HepG2 (cell line): Measurements from ENCODE around the gene HAGH. TPM values are rescaled to one million over a fixed set of nuclear protein-coding genes. Genes with fewer than 3 reads are reported as not detected.
A peak's percentile ranks its signal among the peaks of the same experiment; 100 is the strongest.

ENCODE experiments used
- DNMT1 ChIP-seq: sonication (generic); formaldehyde crosslinking; IDR thresholded peaks from 2 replicates; pipeline ENCODE4 v1.5.1; 2020; ENCODE audit warnings: mild to moderate bottlenecking, missing genetic modification reagents
- ESRRA ChIP-seq: sonication (generic); formaldehyde crosslinking; IDR thresholded peaks from 2 replicates; pipeline ENCODE4 v1.5.1; 2020; ENCODE audit warnings: mild to moderate bottlenecking, low read depth, missing genetic modification reagents
- FOXK1 ChIP-seq: sonication (generic); formaldehyde crosslinking; IDR thresholded peaks from 2 replicates; pipeline ENCODE4 v1.4.0; 2020; ENCODE audit warnings: low read depth, missing genetic modification reagents, borderline replicate concordance
- FOXO4 ChIP-seq: sonication (generic); formaldehyde crosslinking; conservative IDR thresholded peaks from 2 replicates; pipeline ENCODE4 v1.8.1; 2023; ENCODE audit warnings: missing genetic modification reagents
- ZNF318 ChIP-seq: sonication (generic); formaldehyde crosslinking; IDR thresholded peaks from 2 replicates; pipeline ENCODE4 v1.4.0; 2020; ENCODE audit warnings: mild to moderate bottlenecking, missing genetic modification reagents
- ZNF44 ChIP-seq: sonication (generic); formaldehyde crosslinking; IDR thresholded peaks from 2 replicates; pipeline ENCODE4 v1.5.1; 2020; ENCODE audit warnings: mild to moderate bottlenecking, missing genetic modification reagents
- ZNF737 ChIP-seq: sonication (generic); formaldehyde crosslinking; IDR thresholded peaks from 2 replicates; pipeline ENCODE4 v1.5.0; 2020; ENCODE audit warnings: missing genetic modification reagents, mild to moderate bottlenecking, borderline replicate concordance
- polyA plus RNA-seq, 8 experiments: library from polyadenylated mRNA; depleted of rRNA in 3 of 8; stranded (reverse) in 7 of 8; unstranded in 1 of 8; fragments of >200 nt; fragmentation: Illumina TruSeq in 4 of 8; extraction: Trizol in 4 of 8; gene quantifications; 2 replicates each; pipeline versions ENCODE4 v1.2.1 to v1.2.3, GENCODE V29; 2011 to 2016; ENCODE audit warnings: low read depth in 4 of 8, missing spikeins in 1 of 8, mixed read lengths in 1 of 8; ENCODE audit not compliant: insufficient read depth in 1 of 8
- total RNA-seq, 5 experiments: library from RNA; depleted of rRNA; stranded (reverse); fragments of >200 nt; fragmentation: Illumina TruSeq; extraction: Trizol; gene quantifications; 2 replicates each; pipeline ENCODE4 v1.2.3, GENCODE V29; 2016; ENCODE audit warnings: low read depth in 1 of 5
- TF ChIP-seq, protein P1 (sequence below), 2 experiments: sonication (generic) in 1 of 2; formaldehyde crosslinking in 1 of 2; IDR thresholded peaks; 2 replicates each; pipeline versions ENCODE4 v1.4.0 to v1.6.1; 2016 to 2020; ENCODE audit warnings: borderline replicate concordance in 1 of 2, low read depth in 1 of 2, mild to moderate bottlenecking in 1 of 2, missing genetic modification reagents in 1 of 2
- TF ChIP-seq, protein P2 (sequence below): sonication (generic); formaldehyde crosslinking; IDR thresholded peaks from 2 replicates; pipeline ENCODE4 v1.9.0; 2021; ENCODE audit warnings: missing genetic modification reagents, borderline replicate concordance

The HAGH gene
- total and polyA plus RNA-seq, 2 of the 13 experiments (the other 11 are each of a cell fraction or from before 2014, with no cell fraction given): 70.4 to 95.4 TPM

GRCh38 chr16:1832838-1833454 lies 6.3 kb upstream of the HAGH start (continued):
- TF ChIP-seq, protein P1, sequence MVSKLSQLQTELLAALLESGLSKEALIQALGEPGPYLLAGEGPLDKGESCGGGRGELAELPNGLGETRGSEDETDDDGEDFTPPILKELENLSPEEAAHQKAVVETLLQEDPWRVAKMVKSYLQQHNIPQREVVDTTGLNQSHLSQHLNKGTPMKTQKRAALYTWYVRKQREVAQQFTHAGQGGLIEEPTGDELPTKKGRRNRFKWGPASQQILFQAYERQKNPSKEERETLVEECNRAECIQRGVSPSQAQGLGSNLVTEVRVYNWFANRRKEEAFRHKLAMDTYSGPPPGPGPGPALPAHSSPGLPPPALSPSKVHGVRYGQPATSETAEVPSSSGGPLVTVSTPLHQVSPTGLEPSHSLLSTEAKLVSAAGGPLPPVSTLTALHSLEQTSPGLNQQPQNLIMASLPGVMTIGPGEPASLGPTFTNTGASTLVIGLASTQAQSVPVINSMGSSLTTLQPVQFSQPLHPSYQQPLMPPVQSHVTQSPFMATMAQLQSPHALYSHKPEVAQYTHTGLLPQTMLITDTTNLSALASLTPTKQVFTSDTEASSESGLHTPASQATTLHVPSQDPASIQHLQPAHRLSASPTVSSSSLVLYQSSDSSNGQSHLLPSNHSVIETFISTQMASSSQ (IDR thresholded peaks at IDR 0.05; ENCODE audit: low read depth): no peak
- TF ChIP-seq, protein P1 (CRISPR knock-in tag; IDR thresholded peaks at IDR 0.05; ENCODE audit: borderline replicate concordance): peak; percentile 59; the same call in 1 of the 2 replicates
- TF ChIP-seq FOXK1 (CRISPR knock-in tag): peak; percentile 55
- TF ChIP-seq ZNF318 (CRISPR knock-in tag): no peak
- 0 out of 2 replicates have a peak, but pooled peaks have one; percentile 25 for TF ChIP-seq ZNF44 (CRISPR knock-in tag)
- TF ChIP-seq ESRRA (CRISPR knock-in tag): no peak
- TF ChIP-seq ZNF737: no peak
- TF ChIP-seq, protein P2, sequence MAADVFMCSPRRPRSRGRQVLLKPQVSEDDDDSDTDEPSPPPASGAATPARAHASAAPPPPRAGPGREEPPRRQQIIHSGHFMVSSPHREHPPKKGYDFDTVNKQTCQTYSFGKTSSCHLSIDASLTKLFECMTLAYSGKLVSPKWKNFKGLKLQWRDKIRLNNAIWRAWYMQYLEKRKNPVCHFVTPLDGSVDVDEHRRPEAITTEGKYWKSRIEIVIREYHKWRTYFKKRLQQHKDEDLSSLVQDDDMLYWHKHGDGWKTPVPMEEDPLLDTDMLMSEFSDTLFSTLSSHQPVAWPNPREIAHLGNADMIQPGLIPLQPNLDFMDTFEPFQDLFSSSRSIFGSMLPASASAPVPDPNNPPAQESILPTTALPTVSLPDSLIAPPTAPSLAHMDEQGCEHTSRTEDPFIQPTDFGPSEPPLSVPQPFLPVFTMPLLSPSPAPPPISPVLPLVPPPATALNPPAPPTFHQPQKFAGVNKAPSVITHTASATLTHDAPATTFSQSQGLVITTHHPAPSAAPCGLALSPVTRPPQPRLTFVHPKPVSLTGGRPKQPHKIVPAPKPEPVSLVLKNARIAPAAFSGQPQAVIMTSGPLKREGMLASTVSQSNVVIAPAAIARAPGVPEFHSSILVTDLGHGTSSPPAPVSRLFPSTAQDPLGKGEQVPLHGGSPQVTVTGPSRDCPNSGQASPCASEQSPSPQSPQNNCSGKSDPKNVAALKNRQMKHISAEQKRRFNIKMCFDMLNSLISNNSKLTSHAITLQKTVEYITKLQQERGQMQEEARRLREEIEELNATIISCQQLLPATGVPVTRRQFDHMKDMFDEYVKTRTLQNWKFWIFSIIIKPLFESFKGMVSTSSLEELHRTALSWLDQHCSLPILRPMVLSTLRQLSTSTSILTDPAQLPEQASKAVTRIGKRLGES (CRISPR knock-in tag): 0 out of 2 replicates have a peak, but pooled peaks have one; percentile 81
- TF ChIP-seq DNMT1: no peak
- no peak for TF ChIP-seq FOXO4 (CRISPR knock-in tag)
